ENCODE measurements around the gene FRMD4A. TPM values are rescaled to one million over a fixed set of nuclear protein-coding genes. Genes with fewer than 3 reads are reported as not detected.

FRMD4A gene
- 16.1 TPM for total RNA-seq (ENCODE audit: insufficient read depth, low replicate concordance)

- DNase-seq (ENCODE audit: low spot score), result peak; percentile 59
These were observed at the start of gene FRMD4A for GRCh38 chr10:14330388-14331061. Gene FRMD4A, minus strand, starts transcription at chr10:14330924.

GRCh38 chr10:14379556-14380280, 49.0 kb upstream of the FRMD4A start:
- DNase-seq (ENCODE audit: low spot score), result no peak

DNA sequence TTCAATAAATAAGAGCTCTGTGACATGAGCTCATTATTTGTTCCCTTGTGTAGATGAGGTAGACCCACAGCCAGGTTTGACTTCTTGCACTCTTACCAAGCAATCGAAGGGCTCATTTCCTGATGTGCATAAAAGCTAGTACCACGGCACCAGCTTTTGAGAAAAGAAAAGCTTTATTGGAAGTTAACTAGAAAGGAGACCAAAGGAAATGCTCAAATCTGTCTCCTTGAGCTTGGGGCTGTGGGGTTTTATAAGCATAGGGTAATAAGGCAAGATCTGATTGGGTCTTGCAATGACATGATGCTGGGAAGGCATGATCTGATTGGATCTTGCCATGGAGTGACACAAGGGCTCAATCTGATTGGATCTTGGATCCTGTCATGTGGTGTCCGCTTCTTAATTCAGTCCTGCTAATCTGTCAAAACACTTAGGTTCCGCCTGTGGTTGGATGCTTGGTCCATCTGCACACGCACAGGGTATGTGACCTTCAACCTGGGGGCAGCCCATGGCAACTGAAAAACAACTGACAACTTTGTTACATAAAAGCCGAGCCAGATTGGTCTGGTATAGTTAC, 47.8 kb upstream of the FRMD4A start:
- no peak for DNase-seq (ENCODE audit: low spot score)

DNA sequence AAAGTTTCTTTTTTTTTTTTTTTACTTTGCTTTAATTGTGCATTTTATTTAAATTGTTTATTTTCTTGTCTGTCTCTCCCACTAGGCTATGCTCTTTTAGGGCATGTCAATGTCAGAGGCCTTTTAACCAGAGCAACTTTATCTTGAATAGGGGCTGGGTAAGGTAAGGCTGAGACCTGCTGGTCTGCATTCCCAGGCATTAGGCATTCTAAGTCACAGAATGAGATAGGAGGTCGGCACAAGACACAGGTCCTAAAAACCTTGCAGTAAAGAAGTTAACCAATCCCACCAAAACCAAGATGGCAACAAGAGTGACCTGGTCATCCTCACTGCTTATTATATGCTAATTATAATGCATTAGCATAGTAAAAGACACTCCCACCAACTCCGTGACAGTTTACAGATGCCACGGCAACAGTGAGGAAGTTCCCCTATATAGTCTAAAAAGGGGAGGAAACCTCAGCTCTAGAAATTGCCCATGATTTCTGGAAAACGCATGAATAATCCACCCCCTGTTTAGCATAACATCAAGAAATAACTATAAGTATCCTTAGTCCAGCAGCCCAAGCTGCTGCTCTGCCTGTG, 47.0 kb upstream of the FRMD4A start:
- DNase-seq (ENCODE audit: low spot score), result no peak

DNA sequence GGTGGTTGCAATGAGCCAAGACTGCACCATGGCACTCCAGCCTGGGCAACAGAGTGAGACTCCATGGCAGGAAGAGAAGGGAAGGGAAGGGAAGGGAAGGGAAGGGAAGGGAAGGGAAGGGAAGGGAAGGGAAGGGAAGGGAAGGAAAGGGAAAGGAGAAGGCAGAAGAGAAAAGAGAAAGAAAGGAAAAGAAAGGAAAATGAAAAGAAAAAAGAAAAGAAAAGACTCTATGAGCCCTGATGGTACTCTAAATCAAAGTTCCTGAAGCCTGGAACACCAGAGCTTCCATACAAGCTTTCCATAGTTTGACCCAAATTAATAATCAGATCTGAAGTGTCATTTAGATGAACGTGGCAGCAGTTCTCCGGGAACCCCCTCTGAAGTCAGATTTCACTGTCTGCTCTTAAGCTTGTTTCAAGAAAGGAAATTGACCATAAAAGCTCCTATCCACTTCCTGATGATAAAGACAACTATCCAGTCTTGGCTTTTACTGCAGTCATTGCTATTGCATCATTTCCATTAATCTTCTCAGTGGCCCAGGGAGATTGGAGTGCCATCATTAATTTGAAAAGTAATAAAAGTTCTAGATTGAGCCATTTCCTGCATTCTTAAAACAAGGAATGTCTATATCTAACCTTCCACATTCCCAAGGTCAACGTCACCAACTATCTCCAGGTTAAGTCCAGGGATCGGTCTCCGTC, 44.2 kb upstream of the FRMD4A start:
- no peak for DNase-seq (ENCODE audit: low spot score)

GRCh38 chr10:14372606-14373005, 41.9 kb upstream of the FRMD4A start:
- DNase-seq (ENCODE audit: low spot score), result no peak

DNA sequence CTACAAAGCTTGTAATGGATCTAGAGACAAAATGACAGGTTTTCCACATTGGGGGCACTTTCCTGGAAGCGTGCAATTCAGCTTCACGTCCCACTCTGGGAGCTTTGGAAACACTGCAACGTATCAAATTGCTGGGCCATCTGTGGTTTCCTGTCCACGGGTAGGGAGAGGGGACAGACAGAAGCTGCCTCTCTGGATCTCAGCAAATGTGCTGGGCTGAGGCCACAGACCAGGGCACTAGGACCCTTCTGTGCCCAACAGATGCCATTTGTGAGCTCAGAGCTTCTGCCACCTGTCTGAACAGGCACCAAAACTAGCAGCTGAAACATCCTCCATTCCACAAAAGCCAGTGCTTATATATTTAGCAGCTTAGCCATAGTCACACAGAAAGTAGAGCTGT, 40.9 kb upstream of the FRMD4A start:
- DNase-seq (ENCODE audit: low spot score), result no peak

- no peak for DNase-seq (ENCODE audit: low spot score)
These were observed 40.2 kb upstream of the FRMD4A start for GRCh38 chr10:14370894-14371293.

- no peak for DNase-seq (ENCODE audit: low spot score)
These were observed 39.2 kb upstream of the FRMD4A start for GRCh38 chr10:14369906-14370305.

DNA sequence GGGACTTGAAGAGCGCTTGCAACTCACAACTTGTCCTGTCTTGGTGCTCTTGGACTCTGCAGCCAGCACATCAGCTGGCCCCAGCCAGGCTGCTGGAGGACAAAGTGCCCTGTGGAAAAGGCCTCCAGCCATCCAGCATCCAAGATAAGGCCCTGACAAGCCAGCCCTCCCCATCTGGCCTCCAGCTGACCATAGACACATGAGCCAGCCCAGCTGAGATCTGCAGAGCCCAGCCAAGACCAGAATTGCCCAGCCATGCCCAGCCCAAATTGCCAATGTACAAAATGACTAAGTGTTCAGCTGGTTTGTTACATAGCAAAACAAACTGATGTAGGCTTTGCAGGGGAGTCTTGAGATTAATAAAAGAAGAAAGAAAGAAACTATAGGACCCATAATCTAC, 36.0 kb upstream of the FRMD4A start:
- DNase-seq (ENCODE audit: low spot score), result no peak

GRCh38 chr10:14365266-14365665, 34.5 kb upstream of the FRMD4A start:
- no peak for DNase-seq (ENCODE audit: low spot score)

GRCh38 chr10:14362104-14362503, 31.4 kb upstream of the FRMD4A start:
- DNase-seq (ENCODE audit: low spot score), result no peak

DNA sequence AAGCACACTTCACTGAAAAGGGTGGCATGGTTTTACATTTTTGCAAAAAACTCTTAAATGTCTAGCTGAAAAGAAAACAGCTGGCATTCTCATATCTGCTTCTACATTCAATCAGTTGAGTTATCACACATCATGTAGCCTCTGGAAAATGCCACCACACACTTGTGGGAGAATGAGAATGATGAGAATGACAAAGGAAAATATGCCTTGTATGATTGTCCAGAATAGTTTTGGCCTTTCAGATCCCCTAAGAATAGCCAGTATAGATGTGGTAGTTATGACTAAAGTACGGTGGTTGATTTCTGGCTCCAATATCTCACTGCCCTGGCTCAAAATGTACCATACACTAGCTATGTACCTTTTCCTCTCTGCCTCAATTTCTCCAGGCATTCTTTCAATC, 30.2 kb upstream of the FRMD4A start:
- DNase-seq (ENCODE audit: low spot score), result no peak

DNA sequence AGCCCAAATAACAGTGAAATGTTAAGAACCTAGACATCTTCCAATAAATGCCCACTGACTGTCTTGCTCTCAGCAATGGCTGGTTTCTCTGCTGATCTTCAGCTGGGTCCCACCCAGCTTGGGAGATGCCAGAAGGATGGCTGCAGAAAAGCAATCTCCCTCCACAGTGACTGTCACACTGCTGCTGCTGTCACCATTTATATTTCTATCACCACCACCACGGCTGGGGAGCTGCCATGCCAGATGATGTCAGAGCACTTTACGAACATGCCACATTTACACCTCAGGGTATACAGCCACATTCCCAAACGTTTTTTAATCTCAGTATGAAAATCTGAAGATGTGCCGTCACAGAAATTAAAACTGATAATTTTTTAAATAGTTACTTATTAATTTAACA, 29.8 kb upstream of the FRMD4A start:
- no peak for DNase-seq (ENCODE audit: low spot score)

- DNase-seq (ENCODE audit: low spot score), result no peak
These were observed 28.3 kb upstream of the FRMD4A start for GRCh38 chr10:14358886-14359573.

- DNase-seq (ENCODE audit: low spot score), result no peak
These were observed 26.2 kb upstream of the FRMD4A start for GRCh38 chr10:14356921-14357320.

DNA sequence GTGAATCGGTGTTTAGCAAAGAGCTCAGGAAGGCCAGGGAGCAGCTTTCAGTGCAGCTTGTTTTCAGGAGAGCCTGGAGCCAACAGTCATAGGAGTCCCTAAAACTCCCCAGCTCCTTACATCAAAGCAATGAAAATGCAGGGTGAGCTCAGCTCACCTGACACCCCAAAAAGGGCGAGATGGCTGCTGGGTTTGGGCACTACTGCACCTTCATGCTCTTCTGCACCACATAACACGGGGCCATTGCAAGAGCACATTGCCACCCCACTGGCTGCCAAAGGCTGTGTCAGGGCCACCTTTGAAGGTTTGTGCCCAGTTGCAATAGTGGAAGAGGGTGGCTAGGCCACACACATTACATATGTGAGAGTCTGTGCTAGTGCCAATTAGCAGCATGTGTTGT, 25.0 kb upstream of the FRMD4A start:
- no peak for DNase-seq (ENCODE audit: low spot score)

GRCh38 chr10:14353291-14353913, 22.7 kb upstream of the FRMD4A start:
- DNase-seq (ENCODE audit: low spot score), result no peak

GRCh38 chr10:14350006-14350405, 19.3 kb upstream of the FRMD4A start:
- no peak for DNase-seq (ENCODE audit: low spot score)

GRCh38 chr10:14349081-14349480, 18.4 kb upstream of the FRMD4A start:
- DNase-seq (ENCODE audit: low spot score), result no peak

GRCh38 chr10:14345262-14345661, 14.5 kb upstream of the FRMD4A start:
- no peak for DNase-seq (ENCODE audit: low spot score)

All from umbilical cord (tissue), 2 donors.